GM15510 (cell line): ENCODE results near the gene EFEMP1.

Experiments used
- POLR2A ChIP-seq: IDR thresholded peaks from 3 replicates; pipeline ENCODE4 v1.6.1; 2011; ENCODE audit warnings: borderline replicate concordance; ENCODE audit not compliant: insufficient read length; ENCODE audit errors: extremely low read depth

Gene EFEMP1

DNA sequence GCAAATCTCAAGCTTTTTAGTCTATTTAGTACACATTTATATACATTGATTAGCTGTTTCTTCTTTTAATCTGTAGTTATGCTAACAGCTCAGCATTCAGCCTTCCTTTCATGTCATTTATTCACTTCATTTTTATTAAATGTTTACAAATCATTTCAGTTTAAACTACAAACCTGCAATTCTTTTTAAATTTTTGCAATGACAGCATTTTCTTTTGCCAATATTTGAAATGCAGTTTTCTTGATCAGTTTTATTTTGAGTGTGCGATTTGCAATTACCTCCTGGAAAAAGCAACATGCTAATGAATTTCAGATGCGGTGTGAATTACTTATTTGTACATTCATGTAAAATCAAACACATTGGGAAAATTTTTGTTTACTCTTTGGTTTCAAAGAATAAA is 13.5 kb downstream of the EFEMP1 start:
- TF ChIP-seq POLR2A, result no peak

GRCh38 chr2:55907686-55908085 is 15.9 kb downstream of the EFEMP1 start:
- no peak for TF ChIP-seq POLR2A

DNA sequence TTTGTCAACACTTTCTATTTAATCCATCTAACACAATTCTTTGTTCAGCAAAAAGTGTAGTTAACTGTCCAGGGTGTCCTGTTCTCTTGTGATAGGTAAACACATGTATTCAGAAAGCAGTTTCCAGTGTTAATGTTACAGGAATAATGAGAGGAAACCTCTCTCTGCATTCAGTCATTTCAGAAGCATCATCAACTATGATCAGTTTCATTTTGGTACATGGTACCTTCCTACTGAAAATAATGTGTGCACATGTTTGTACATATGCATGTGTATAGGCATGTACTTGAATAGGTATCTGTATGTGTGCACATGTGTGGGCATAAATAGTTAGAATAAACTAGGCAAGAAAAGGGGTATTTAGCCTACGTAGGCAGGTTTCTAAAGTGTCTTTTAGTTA is 16.6 kb downstream of the EFEMP1 start:
- no peak for TF ChIP-seq POLR2A

DNA sequence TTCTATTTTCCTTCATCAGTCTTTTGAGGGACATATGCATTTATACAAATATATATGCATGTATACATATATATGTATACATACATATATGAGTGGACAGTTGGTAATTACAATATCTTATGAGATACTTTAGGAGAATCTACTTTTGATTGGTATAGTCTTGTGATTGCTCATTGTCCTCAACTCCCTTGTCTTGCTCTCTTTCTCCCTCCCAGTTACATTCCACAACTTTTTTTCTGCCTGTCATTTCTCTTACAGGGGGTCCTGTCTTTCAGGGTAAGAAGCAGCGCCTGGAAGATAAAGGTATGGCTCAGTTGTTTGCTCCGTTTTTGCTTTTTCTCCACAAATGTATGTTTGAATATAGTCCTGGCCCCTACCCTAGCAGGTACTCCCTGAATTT is 19.9 kb downstream of the EFEMP1 start:
- TF ChIP-seq POLR2A, result no peak

DNA sequence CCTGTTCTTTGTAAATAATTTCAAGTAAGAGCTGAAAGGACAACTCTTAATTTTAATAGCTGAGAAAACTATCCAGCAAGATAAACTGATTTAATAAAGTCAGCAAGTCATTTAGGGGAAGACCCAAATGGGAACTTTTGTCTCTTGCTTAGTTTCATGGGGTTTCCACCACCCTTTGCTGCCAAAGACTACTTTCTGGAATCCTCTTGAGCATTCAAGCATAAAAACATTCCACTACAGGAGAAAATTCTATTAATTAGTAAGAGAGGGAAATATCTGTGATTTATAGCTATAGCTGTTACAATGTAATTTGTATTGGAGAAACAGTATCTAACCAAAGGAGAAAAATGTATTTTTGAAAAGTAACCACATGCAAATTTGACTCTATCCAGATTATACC is 20.6 kb downstream of the EFEMP1 start:
- TF ChIP-seq POLR2A, result no peak

DNA sequence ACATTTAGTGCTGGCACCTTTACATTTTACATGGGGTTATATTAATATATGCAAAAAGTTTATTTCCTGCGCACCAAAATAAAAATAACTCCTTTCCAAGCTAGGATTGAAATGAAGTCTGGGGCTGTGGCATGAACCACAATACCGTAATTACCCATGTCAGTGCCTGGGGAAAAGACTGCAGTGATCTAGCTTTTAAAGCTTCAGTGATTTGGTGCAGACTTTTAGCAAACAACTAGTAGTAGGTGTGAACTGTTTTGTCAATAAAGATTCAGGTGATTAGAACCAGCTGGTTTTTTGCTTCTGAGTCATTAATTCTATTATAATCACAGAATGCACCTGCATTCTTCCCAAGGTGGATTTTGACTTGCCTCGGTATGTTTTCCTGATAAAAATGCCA is 21.2 kb downstream of the EFEMP1 start:
- TF ChIP-seq POLR2A, result no peak

- TF ChIP-seq POLR2A, result no peak
These were observed 21.6 kb downstream of the EFEMP1 start for GRCh38 chr2:55901941-55902340.

GRCh38 chr2:55901322-55901721 is 22.3 kb downstream of the EFEMP1 start:
- TF ChIP-seq POLR2A, result no peak

GRCh38 chr2:55899881-55900280 is 23.7 kb downstream of the EFEMP1 start:
- TF ChIP-seq POLR2A, result no peak

DNA sequence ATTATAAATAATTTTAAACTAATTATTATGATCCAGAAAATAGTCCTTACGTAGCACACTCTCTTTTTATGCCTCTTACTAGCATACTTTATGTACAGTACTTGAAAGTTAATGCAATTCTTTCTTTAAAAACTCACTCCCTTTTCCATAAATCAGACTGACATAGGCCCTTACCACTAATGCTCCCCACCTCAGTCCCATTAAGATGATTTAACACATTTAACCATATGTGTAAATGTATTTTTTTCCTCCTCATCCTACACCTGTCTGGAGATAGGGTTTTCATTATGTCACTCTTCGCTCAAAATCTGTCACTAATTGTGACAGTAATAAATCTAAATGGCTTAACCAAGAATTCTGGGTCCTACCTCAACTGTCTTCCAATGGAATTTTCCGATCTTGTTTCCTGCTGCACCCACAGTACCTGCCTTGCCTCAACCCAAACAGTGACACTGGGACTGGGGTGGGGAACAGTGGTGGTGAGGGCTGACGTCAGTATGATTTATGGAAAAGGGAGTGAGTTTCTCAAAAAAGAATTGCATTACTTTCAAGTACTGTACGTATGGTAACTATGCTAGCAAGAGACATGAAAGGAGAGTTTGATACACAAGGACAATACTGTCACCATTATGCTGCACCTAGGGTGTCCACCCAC is 25.1 kb downstream of the EFEMP1 start:
- no peak for TF ChIP-seq POLR2A

GRCh38 chr2:55896633-55897032 is 26.9 kb downstream of the EFEMP1 start:
- TF ChIP-seq POLR2A, result no peak

- no peak for TF ChIP-seq POLR2A
These were observed 28.9 kb downstream of the EFEMP1 start for GRCh38 chr2:55894720-55895119.

- no peak for TF ChIP-seq POLR2A
These were observed 31.9 kb downstream of the EFEMP1 start for GRCh38 chr2:55891671-55892094.

GRCh38 chr2:55888936-55889335 is 34.6 kb downstream of the EFEMP1 start:
- no peak for TF ChIP-seq POLR2A

- TF ChIP-seq POLR2A, result no peak
These were observed 35.5 kb downstream of the EFEMP1 start for GRCh38 chr2:55887901-55888624.

- TF ChIP-seq POLR2A, result no peak
These were observed 36.2 kb downstream of the EFEMP1 start for GRCh38 chr2:55887351-55887750.
